Measurements from ENCODE around the gene GPR143. TPM values are rescaled to one million over a fixed set of nuclear protein-coding genes. Genes with fewer than 3 reads are reported as not detected.

The GPR143 gene
- total and polyA plus RNA-seq, 12 donors: 0.27 to 2.2 (median 1.3) TPM

GRCh38 chrX:9707306-9708033 is 58.2 kb downstream of the GPR143 start:
- H3K27me3 ChIP-seq: no peaks in the 10 kb centered on the region
- peaks cover 0 to 4% of the 10 kb centered on the region in 2 donors for H3K36me3 ChIP-seq (replicated peaks in 1 of 2)
- no peaks in the 10 kb centered on the region for H3K9me3 ChIP-seq (replicated peaks in 1 of 3)
- no peak overlapping the region for H3K27ac ChIP-seq
- WGBS, 4 donors: 75 to 89% (median 84%) methylated on average over 8 to 13 of the region's 13 CpGs
- no peak for TF ChIP-seq CTCF (IDR thresholded peaks at IDR 0.05)
- no peak for TF ChIP-seq POLR2A (IDR thresholded peaks at IDR 0.05)
- no peaks in the 10 kb centered on the region for H3K4me1 ChIP-seq (replicated peaks in 1 of 2)
- no peak for DNase-seq
- intact Hi-C loops (cut with DNase I): no loop called here
- H3K4me3 ChIP-seq: no peak overlapping the region

GRCh38 chrX:9706421-9706820 is 59.2 kb downstream of the GPR143 start:
- TF ChIP-seq POLR2A (IDR thresholded peaks at IDR 0.05): no peak
- no peak for TF ChIP-seq CTCF (IDR thresholded peaks at IDR 0.05)
- no peak overlapping the region for H3K4me3 ChIP-seq
- intact Hi-C loops (cut with DNase I): no loop called here
- 67 to 88% (median 70%) methylated on average over 3 to 4 of the region's 4 CpGs for WGBS, 4 donors
- H3K4me1 ChIP-seq (replicated peaks in 1 of 2): no peaks in the 10 kb centered on the region
- H3K9me3 ChIP-seq (replicated peaks in 1 of 3): no peaks in the 10 kb centered on the region
- no peak overlapping the region for H3K27ac ChIP-seq
- peaks cover 0 to 4% of the 10 kb centered on the region in 2 donors for H3K36me3 ChIP-seq (replicated peaks in 1 of 2)
- no peaks in the 10 kb centered on the region for H3K27me3 ChIP-seq
- no peak for DNase-seq

- Histone ChIP-seq H3K9me3 (replicated peaks in 1 of 3) (no peaks in the 10 kb centered on the region), H3K4me1 (replicated peaks in 1 of 2) (no peaks in the 10 kb centered on the region), H3K36me3 (replicated peaks in 1 of 2) (peaks cover 0 to 4% of the 10 kb centered on the region in 2 donors), H3K27me3 (no peaks in the 10 kb centered on the region), H3K27ac (no peak overlapping the region), H3K4me3 (no peak overlapping the region)
- 81 to 94% (median 90%) methylated on average over 1 to 6 of the region's 6 CpGs for WGBS, 4 donors
- intact Hi-C loops (cut with DNase I): no loop called here
- no peak for TF ChIP-seq POLR2A (IDR thresholded peaks at IDR 0.05)
- TF ChIP-seq CTCF (IDR thresholded peaks at IDR 0.05): no peak
- no peak for DNase-seq
Observed at GRCh38 chrX:9704876-9705465, 60.7 kb downstream of the GPR143 start.

- Histone ChIP-seq H3K4me1 (replicated peaks in 1 of 2) (no peaks in the 10 kb centered on the region), H3K27ac (no peak overlapping the region), H3K4me3 (no peak overlapping the region), H3K36me3 (replicated peaks in 1 of 2) (no peaks in the 10 kb centered on the region), H3K9me3 (replicated peaks in 1 of 3) (no peaks in the 10 kb centered on the region), H3K27me3 (no peaks in the 10 kb centered on the region)
- TF ChIP-seq POLR2A (IDR thresholded peaks at IDR 0.05) (no peak), CTCF (IDR thresholded peaks at IDR 0.05) (no peak)
- intact Hi-C loops (cut with DNase I): no loop called here
- 87 to 94% (median 94%) methylated on average over 9 to 14 of the region's 14 CpGs; no CpG with 5 or more reads in 1 of the 4 donors for WGBS, 4 donors
- no peak for DNase-seq
Observed at GRCh38 chrX:9703406-9703805, 62.2 kb downstream of the GPR143 start.

All from adrenal gland (tissue), 12 donors.